ENCODE data around the gene CGREF1.

The CGREF1 gene

GRCh38 chr2:27087823-27088410 is 31.0 kb downstream of the CGREF1 start:
- no peaks in the 10 kb centered on the region for H3K9me3 ChIP-seq (ENCODE audit: control insufficient read depth in 2 of 2, low read length in 2 of 2)
- peaks cover 22 to 26% of the 10 kb centered on the region in 2 donors for H3K4me1 ChIP-seq (ENCODE audit: control insufficient read depth in 2 of 2, insufficient read depth in 2 of 2, low read length in 2 of 2)
- no peak overlapping the region for H3K4me3 ChIP-seq (ENCODE audit: low read length in 2 of 2)
- no peak overlapping the region for H3K27ac ChIP-seq (ENCODE audit: low read depth in 2 of 2, low read length in 2 of 2)
- H3K36me3 ChIP-seq (ENCODE audit: control insufficient read depth in 2 of 2, insufficient read depth in 2 of 2, low read length in 2 of 2): no peaks in the 10 kb centered on the region
- no peaks in the 10 kb centered on the region for H3K27me3 ChIP-seq (ENCODE audit: control insufficient read depth in 2 of 2, insufficient read depth in 2 of 2, low read length in 2 of 2)
- no peak overlapping the region for H3K9ac ChIP-seq (ENCODE audit: low read depth in 1 of 2, low read length in 2 of 2)

GRCh38 chr2:27086724-27087593 is 32.0 kb downstream of the CGREF1 start, which contains the start of gene KHK:
KHK (plus strand) TSS chr2:27086772; CDS start chr2:27087260, 488 bp downstream.
- Histone ChIP-seq H3K36me3 (ENCODE audit: control insufficient read depth in 2 of 2, insufficient read depth in 2 of 2, low read length in 2 of 2) (no peaks in the 10 kb centered on the region), H3K9ac (ENCODE audit: low read depth in 1 of 2, low read length in 2 of 2) (peak within 1 kb of the TSS; percentile 77 to 79), H3K27me3 (ENCODE audit: control insufficient read depth in 2 of 2, insufficient read depth in 2 of 2, low read length in 2 of 2) (no peaks in the 10 kb centered on the region), H3K27ac (ENCODE audit: low read depth in 2 of 2, low read length in 2 of 2) (peak within 1 kb of the TSS; percentile 82 to 88), H3K4me1 (ENCODE audit: control insufficient read depth in 2 of 2, insufficient read depth in 2 of 2, low read length in 2 of 2) (peaks cover 21 to 26% of the 10 kb centered on the region in 2 donors), H3K4me3 (ENCODE audit: low read length in 2 of 2) (peak within 1 kb of the TSS; percentile 72 to 84), H3K9me3 (ENCODE audit: control insufficient read depth in 2 of 2, low read length in 2 of 2) (no peaks in the 10 kb centered on the region)

DNA sequence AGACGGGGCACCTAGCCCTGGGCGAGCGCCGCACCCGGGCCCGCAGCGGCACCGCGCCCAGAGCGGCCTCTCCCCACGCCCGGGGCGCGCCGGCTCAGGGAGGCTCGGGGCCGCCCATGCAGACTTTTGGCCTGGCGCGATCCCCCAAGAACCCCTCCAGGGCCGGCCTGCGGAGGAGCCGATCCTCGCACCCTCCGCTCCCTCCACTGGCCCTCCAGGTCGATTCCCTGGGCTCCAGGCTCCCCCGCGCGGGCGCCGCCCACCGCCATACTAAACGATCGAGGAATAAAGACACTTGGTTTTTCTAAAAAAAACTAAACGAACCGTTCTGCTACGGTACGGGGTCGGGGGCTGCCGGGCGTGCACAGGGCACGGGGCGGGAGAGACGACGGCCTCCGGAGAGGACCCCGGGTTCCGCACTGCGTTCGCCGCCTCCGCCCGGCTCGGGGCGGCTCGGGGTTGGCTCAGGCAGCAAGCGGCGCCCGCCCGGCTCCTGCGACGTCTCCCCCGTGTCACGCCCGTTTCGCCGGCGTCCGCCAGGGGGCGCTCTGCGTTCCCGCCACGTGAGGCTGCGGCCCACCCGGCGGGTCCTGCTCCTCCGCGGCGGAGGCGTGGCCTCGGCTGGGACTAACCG is 32.7 kb downstream of the CGREF1 start:
- H3K4me1 ChIP-seq (ENCODE audit: control insufficient read depth in 2 of 2, insufficient read depth in 2 of 2, low read length in 2 of 2): peaks cover 28 to 33% of the 10 kb centered on the region in 2 donors
- H3K9ac ChIP-seq (ENCODE audit: low read depth in 1 of 2, low read length in 2 of 2): peak overlapping the region; percentile 77 to 79
- peak overlapping the region; percentile 82 to 88 for H3K27ac ChIP-seq (ENCODE audit: low read depth in 2 of 2, low read length in 2 of 2)
- no peaks in the 10 kb centered on the region for H3K9me3 ChIP-seq (ENCODE audit: control insufficient read depth in 2 of 2, low read length in 2 of 2)
- H3K27me3 ChIP-seq (ENCODE audit: control insufficient read depth in 2 of 2, insufficient read depth in 2 of 2, low read length in 2 of 2): no peaks in the 10 kb centered on the region
- H3K36me3 ChIP-seq (ENCODE audit: control insufficient read depth in 2 of 2, insufficient read depth in 2 of 2, low read length in 2 of 2): no peaks in the 10 kb centered on the region
- peak overlapping the region; percentile 70 to 72 for H3K4me3 ChIP-seq (ENCODE audit: low read length in 2 of 2)

GRCh38 chr2:27085673-27086089 is 33.2 kb downstream of the CGREF1 start:
- Histone ChIP-seq H3K4me3 (ENCODE audit: low read length in 2 of 2) (peak overlapping the region; percentile 70 to 72), H3K27ac (ENCODE audit: low read depth in 2 of 2, low read length in 2 of 2) (peak overlapping the region; percentile 82 to 88), H3K9me3 (ENCODE audit: control insufficient read depth in 2 of 2, low read length in 2 of 2) (no peaks in the 10 kb centered on the region)

GRCh38 chr2:27085062-27085672 is 33.8 kb downstream of the CGREF1 start:
- Histone ChIP-seq H3K4me1 (ENCODE audit: control insufficient read depth in 2 of 2, insufficient read depth in 2 of 2, low read length in 2 of 2) (peaks cover 34 to 40% of the 10 kb centered on the region in 2 donors), H3K36me3 (ENCODE audit: control insufficient read depth in 2 of 2, insufficient read depth in 2 of 2, low read length in 2 of 2) (no peaks in the 10 kb centered on the region), H3K27me3 (ENCODE audit: control insufficient read depth in 2 of 2, insufficient read depth in 2 of 2, low read length in 2 of 2) (no peaks in the 10 kb centered on the region), H3K4me3 (ENCODE audit: low read length in 2 of 2) (peak overlapping the region; percentile 70 to 72), H3K9me3 (ENCODE audit: control insufficient read depth in 2 of 2, low read length in 2 of 2) (no peaks in the 10 kb centered on the region), H3K27ac (ENCODE audit: low read depth in 2 of 2, low read length in 2 of 2) (peak overlapping the region; percentile 82 to 88), H3K9ac (ENCODE audit: low read depth in 1 of 2, low read length in 2 of 2) (peak overlapping the region; percentile 77 to 79)

More at GRCh38 chr2:27085673-27086089, 33.2 kb downstream of the CGREF1 start:
- no peaks in the 10 kb centered on the region for H3K36me3 ChIP-seq (ENCODE audit: control insufficient read depth in 2 of 2, insufficient read depth in 2 of 2, low read length in 2 of 2)
- H3K4me1 ChIP-seq (ENCODE audit: control insufficient read depth in 2 of 2, insufficient read depth in 2 of 2, low read length in 2 of 2): peaks cover 32 to 36% of the 10 kb centered on the region in 2 donors
- no peaks in the 10 kb centered on the region for H3K27me3 ChIP-seq (ENCODE audit: control insufficient read depth in 2 of 2, insufficient read depth in 2 of 2, low read length in 2 of 2)
- H3K9ac ChIP-seq (ENCODE audit: low read depth in 1 of 2, low read length in 2 of 2): peak overlapping the region; percentile 77 to 79

- Histone ChIP-seq H3K27ac (ENCODE audit: low read depth in 2 of 2, low read length in 2 of 2) (no peak overlapping the region), H3K4me1 (ENCODE audit: control insufficient read depth in 2 of 2, insufficient read depth in 2 of 2, low read length in 2 of 2) (peaks cover 34 to 40% of the 10 kb centered on the region in 2 donors), H3K27me3 (ENCODE audit: control insufficient read depth in 2 of 2, insufficient read depth in 2 of 2, low read length in 2 of 2) (no peaks in the 10 kb centered on the region), H3K4me3 (ENCODE audit: low read length in 2 of 2) (no peak overlapping the region), H3K9ac (ENCODE audit: low read depth in 1 of 2, low read length in 2 of 2) (no peak overlapping the region), H3K36me3 (ENCODE audit: control insufficient read depth in 2 of 2, insufficient read depth in 2 of 2, low read length in 2 of 2) (no peaks in the 10 kb centered on the region), H3K9me3 (ENCODE audit: control insufficient read depth in 2 of 2, low read length in 2 of 2) (no peaks in the 10 kb centered on the region)
Observed at GRCh38 chr2:27084297-27085061, 34.4 kb downstream of the CGREF1 start.

GRCh38 chr2:27083410-27084296 is 35.3 kb downstream of the CGREF1 start:
- H3K9me3 ChIP-seq (ENCODE audit: control insufficient read depth in 2 of 2, low read length in 2 of 2): no peaks in the 10 kb centered on the region
- no peaks in the 10 kb centered on the region for H3K36me3 ChIP-seq (ENCODE audit: control insufficient read depth in 2 of 2, insufficient read depth in 2 of 2, low read length in 2 of 2)
- H3K4me1 ChIP-seq (ENCODE audit: control insufficient read depth in 2 of 2, insufficient read depth in 2 of 2, low read length in 2 of 2): peaks cover 34 to 37% of the 10 kb centered on the region in 2 donors
- H3K9ac ChIP-seq (ENCODE audit: low read depth in 1 of 2, low read length in 2 of 2): no peak overlapping the region
- H3K27ac ChIP-seq (ENCODE audit: low read depth in 2 of 2, low read length in 2 of 2): no peak overlapping the region
- H3K4me3 ChIP-seq (ENCODE audit: low read length in 2 of 2): no peak overlapping the region
- no peaks in the 10 kb centered on the region for H3K27me3 ChIP-seq (ENCODE audit: control insufficient read depth in 2 of 2, insufficient read depth in 2 of 2, low read length in 2 of 2)

DNA sequence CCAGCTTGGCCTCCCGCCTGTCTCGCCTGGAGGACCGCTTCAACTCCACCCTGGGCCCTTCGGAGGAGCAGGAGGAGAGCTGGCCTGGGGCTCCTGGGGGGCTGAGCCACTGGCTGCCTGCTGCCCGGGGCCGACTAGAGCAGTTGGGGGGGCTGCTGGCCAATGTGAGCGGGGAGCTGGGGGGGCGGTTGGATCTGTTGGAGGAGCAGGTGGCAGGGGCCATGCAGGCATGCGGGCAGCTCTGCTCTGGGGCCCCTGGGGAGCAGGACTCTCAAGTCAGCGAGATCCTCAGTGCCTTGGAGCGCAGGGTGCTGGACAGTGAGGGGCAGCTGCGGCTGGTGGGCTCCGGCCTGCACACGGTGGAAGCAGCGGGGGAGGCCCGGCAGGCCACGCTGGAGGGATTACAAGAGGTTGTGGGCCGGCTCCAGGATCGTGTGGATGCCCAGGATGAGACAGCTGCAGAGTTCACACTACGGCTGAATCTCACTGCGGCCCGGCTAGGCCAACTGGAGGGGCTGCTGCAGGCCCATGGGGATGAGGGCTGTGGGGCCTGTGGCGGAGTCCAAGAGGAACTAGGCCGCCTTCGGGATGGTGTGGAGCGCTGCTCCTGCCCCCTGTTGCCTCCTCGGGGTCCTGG is 36.0 kb downstream of the CGREF1 start:
- Histone ChIP-seq H3K4me1 (ENCODE audit: control insufficient read depth in 2 of 2, insufficient read depth in 2 of 2, low read length in 2 of 2) (peaks cover 34 to 37% of the 10 kb centered on the region in 2 donors), H3K9ac (ENCODE audit: low read depth in 1 of 2, low read length in 2 of 2) (no peak overlapping the region), H3K36me3 (ENCODE audit: control insufficient read depth in 2 of 2, insufficient read depth in 2 of 2, low read length in 2 of 2) (no peaks in the 10 kb centered on the region), H3K9me3 (ENCODE audit: control insufficient read depth in 2 of 2, low read length in 2 of 2) (no peaks in the 10 kb centered on the region), H3K4me3 (ENCODE audit: low read length in 2 of 2) (no peak overlapping the region), H3K27ac (ENCODE audit: low read depth in 2 of 2, low read length in 2 of 2) (no peak overlapping the region), H3K27me3 (ENCODE audit: control insufficient read depth in 2 of 2, insufficient read depth in 2 of 2, low read length in 2 of 2) (no peaks in the 10 kb centered on the region)
